Measurements from ENCODE around the gene DTHD1.

DTHD1 gene

GRCh38 chr4:36269533-36270173, 11.8 kb upstream of the DTHD1 start:
- DNase-seq = no peak

- no peak for DNase-seq
These were observed 8.1 kb upstream of the DTHD1 start for GRCh38 chr4:36273276-36273675.

- DNase-seq = no peak
These were observed 7.3 kb upstream of the DTHD1 start for GRCh38 chr4:36274158-36274557.

GRCh38 chr4:36277533-36277932, 3.9 kb upstream of the DTHD1 start:
- no peak for DNase-seq

- no peak for DNase-seq
These were observed 2.6 kb upstream of the DTHD1 start for GRCh38 chr4:36278789-36279188.

- no peak for DNase-seq
These were observed 861 bp upstream of the DTHD1 start for GRCh38 chr4:36280555-36280954.

- DNase-seq = no peak
These were observed 1.2 kb downstream of the DTHD1 start for GRCh38 chr4:36282503-36283030.

- DNase-seq = no peak
These were observed 2.6 kb downstream of the DTHD1 start for GRCh38 chr4:36283912-36284465.

GRCh38 chr4:36285784-36286480, 4.5 kb downstream of the DTHD1 start:
- DNase-seq = peak; percentile 47

- no peak for DNase-seq
These were observed 5.1 kb downstream of the DTHD1 start for GRCh38 chr4:36286481-36286871.

- DNase-seq = no peak
These were observed 7.5 kb downstream of the DTHD1 start for GRCh38 chr4:36288731-36289426.

- no peak for DNase-seq
These were observed 9.2 kb downstream of the DTHD1 start for GRCh38 chr4:36290641-36291040.

- DNase-seq = no peak
These were observed 11.3 kb downstream of the DTHD1 start for GRCh38 chr4:36292556-36293188.

GRCh38 chr4:36301127-36301526, 19.7 kb downstream of the DTHD1 start:
- no peak for DNase-seq

- peak; percentile 22 for DNase-seq
These were observed 22.2 kb downstream of the DTHD1 start for GRCh38 chr4:36303426-36304137.

GRCh38 chr4:36304138-36304681, 22.8 kb downstream of the DTHD1 start:
- DNase-seq = no peak

GRCh38 chr4:36308150-36308549, 26.7 kb downstream of the DTHD1 start:
- DNase-seq = no peak

- DNase-seq = no peak
These were observed 28.8 kb downstream of the DTHD1 start for GRCh38 chr4:36310216-36310615.

- DNase-seq = peak; percentile 53
These were observed 29.4 kb downstream of the DTHD1 start for GRCh38 chr4:36310793-36311192.

- no peak for DNase-seq
These were observed 31.1 kb downstream of the DTHD1 start for GRCh38 chr4:36312511-36312910.

- no peak for DNase-seq
These were observed 31.9 kb downstream of the DTHD1 start for GRCh38 chr4:36313301-36313700.

- no peak for DNase-seq
These were observed 32.3 kb downstream of the DTHD1 start for GRCh38 chr4:36313703-36314102.

Measured in SIG-M5 (cell line).